Camera-type eye (tissue), 1 donor: ENCODE results near the gene AFF2. TPM values are rescaled to one million over a fixed set of nuclear protein-coding genes. Genes with fewer than 3 reads are reported as not detected.

Experiments used
- total RNA-seq: library from RNA; depleted of rRNA; stranded (reverse); fragments of >200 nt; gene quantifications from one replicate; pipeline ENCODE4 v1.2.3, GENCODE V29; 2014

The AFF2 gene
- 63.7 TPM for total RNA-seq

DNA sequence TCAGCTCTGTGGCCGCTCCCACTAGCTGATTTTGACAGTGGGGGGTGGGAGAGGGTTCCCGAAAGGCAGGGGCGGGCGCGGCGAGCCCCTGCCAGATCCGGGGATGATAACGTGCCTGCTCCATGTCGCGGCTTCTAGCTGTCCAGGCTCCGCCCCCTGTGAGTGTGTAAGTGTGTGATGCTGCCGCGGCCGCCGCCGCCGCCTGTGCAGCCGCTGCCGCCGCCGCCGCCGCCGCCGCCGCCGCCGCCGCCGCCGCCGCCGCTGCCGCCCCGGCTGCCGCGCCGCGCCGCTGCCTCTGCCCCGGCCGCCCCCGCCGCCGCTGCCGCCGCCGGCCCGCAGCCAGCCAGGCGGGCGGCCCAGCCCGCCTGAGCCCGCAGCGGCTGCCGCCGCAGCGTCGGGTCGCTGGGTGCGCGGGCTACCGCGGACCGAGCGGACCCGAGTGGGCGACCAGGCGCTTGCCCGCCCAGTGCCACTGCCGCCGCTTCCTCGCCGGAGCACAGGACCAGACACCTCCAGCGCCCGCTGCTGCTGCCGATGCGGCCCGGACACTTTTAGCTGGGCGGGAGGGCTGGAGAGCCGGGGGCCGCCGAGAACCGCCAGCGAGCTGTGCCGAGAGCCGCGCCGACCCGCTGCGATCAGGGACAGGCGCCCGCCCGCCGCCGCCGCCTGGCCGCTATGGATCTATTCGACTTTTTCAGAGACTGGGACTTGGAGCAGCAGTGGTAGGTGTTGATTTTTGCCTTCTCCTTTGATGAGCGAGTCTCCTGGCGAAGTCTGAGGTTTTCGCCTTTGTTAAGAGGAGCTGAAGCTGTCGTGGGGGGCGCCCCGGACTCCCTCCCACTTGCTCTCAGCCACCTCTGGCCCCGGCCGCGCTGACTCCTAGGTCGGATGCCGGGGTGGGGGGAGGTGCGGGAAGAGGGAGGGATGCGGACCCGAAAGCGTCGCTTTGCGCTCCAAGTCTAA is at the start of gene AFF2:
Gene AFF2 (plus strand): TSS at position 195 of the 963 bp plus-strand sequence. CDS start 481 bp downstream, at position 676.

